HG02642 (cell line): Measurements from ENCODE around the gene OR10G3.
"Not testable (repeated sequence)": the region's sequence is repeated elsewhere in the genome, so short reads cannot be mapped to it uniquely, and the experiment has no call there.

Experiments
- ATAC-seq: cut with Tn5 transposase; IDR thresholded peaks from one replicate; pipeline ENCODE4 v1.9.1; 2021; ENCODE audit warnings: mild to moderate bottlenecking; ENCODE audit not compliant: unreplicated experiment, poor library complexity

The OR10G3 gene, protein sequence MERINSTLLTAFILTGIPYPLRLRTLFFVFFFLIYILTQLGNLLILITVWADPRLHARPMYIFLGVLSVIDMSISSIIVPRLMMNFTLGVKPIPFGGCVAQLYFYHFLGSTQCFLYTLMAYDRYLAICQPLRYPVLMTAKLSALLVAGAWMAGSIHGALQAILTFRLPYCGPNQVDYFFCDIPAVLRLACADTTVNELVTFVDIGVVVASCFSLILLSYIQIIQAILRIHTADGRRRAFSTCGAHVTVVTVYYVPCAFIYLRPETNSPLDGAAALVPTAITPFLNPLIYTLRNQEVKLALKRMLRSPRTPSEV

DNA sequence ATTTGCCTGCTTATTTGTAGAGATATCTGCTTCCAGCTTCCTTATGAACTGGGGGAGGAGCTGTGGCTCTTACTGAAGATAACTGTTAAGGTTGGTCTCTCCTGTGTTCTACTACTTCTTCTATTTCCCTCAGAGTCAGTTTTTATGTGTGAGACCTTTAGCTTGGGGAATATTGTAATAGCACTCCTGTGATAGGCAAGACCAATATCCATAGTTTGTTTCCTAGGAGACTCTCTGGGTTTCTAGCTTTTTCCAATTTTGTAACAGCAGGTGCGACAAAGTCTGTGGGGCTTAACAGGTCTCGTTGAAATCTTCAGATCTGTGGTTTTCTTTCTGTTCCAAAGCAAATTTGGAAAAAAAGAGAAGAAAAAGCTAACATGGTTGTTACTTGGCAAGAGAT lies at the start of gene OR10G3:
Gene OR10G3 (minus strand): TSS at position 101 of the 400 bp plus-strand sequence. CDS start 9,332 bp downstream, outside the sequence.
- no peak for ATAC-seq

DNA sequence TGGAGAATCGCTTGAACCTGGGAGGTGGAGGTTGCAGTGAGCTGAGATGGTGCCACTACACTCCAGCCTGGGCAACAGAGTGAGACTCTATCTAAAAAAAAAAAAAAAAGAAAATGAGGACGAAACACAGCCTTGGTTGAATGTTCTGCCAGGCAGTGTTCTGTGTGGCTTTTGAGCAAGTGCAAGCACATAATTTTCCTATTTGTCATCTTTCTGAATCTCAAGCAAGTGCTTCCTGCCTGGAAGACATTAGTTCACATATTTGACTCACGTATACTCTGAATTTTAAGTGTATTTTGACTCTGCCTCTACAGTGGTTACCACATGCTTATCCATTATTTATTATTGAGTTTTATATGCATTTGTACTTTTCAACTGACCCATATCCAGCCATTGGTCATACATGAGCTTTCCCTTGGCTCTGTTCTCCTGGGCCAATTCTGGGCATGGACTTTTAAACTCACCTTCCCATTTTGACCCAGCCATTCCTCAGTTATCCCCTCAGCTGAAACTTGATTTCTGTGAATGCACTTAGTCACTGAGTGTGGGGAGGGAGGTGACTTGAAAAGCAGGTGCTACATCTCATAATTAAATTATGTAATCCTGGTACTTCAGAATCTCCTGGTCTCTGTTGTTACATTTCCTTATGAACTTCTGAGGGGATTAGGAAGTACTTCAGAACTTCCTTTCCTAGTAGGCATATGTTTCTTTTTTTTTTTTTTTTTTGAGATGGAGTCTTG lies 46.8 kb upstream of the OR10G3 start:
- ATAC-seq = no peak

DNA sequence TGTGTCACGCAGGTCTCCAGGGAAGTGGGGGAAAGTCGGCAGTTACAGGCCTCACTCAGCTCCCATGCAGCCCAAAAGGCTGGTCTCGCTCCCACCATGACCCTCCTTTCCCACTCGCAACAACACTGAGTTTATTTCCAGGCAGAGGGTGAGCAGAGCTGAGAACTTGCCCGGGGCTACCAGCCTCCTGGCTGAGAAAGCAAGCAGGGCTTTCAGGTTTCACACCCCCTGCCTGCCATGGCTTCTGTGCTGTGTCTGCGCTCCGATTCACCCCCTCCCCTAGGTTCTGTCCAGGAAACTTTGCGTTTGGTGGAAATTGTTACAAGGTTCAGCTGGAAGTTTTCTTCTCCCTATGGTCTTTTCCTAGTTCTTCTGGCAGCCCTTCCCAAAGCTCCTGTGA lies 37.7 kb upstream of the OR10G3 start:
- ATAC-seq = no peak

DNA sequence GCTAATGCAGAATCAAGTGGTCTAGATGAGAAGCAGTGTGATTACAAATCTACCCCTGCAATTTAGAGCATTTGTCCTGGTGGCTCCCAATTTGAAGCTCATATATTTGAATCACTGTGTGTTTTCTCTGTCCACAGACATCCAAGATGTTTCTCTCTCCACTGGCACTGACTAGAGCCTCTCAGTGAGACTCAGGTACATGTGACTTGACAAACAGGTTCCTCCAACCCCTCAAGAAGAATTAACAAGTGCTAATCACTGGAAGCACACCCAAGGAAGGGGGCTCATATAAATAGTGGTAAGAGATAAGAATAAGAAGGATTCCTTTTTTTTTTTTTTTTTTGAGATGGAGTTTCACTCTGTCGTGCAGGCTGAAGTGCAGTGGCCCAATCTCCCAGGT lies 34.4 kb upstream of the OR10G3 start:
- no peak for ATAC-seq

DNA sequence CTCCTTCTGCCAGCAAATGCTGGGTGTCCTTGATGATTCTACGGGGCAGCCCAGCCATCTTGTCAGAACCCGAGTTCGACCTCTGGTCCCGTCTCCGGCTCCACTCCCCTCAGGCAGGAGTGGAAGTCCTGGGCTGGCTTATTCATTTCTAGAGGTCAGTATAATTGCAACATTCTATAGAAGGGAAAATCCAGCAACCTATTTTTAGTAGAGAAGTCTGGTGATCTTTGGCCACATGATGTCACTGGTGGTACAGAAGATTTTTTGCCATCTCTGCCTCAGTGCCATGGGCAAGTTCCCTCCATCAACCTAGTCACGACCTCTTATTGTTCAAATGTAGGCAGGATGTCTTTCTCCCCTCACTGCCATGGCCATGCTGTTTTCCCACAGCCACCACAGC lies 32.4 kb upstream of the OR10G3 start:
- ATAC-seq = no peak

DNA sequence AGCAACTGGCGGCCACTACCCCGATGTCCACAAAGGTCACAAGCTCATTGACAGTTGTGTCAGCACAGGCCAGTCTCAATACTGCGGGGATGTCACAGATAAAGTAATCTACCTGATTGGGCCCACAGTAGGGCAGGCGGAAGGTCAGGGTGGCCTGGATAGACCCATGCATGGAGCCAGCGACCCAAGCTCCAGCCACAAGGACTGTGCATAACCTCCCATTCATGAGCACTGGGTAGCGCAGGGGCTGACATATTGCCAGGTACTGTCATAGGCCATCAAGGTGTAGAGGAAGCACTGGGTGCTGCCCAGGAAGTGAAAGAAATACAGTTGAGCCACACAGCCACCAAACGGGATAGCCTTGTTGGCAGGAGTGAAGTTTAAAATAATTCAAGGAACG lies 22.3 kb upstream of the OR10G3 start:
- not testable (repeated sequence) for ATAC-seq

DNA sequence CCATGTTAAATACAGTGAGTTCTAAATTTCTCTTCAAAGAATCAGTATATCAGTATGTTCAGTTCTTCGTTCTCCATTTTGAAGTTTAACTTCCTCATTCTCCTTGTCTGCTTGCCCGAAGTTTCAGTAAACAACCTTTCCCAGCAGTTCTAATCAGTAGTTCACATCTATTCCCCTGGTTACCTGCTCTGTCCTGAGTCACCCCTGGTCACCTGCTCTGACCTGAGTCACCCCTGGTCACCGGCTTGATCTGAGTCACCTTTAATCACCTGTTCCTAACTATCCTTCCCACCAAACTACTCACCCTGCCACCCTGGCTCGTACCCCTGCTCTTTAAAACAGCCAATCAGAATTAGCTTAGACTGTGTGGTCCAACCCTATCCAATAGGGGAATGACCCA lies 9.4 kb upstream of the OR10G3 start:
- ATAC-seq = no peak

DNA sequence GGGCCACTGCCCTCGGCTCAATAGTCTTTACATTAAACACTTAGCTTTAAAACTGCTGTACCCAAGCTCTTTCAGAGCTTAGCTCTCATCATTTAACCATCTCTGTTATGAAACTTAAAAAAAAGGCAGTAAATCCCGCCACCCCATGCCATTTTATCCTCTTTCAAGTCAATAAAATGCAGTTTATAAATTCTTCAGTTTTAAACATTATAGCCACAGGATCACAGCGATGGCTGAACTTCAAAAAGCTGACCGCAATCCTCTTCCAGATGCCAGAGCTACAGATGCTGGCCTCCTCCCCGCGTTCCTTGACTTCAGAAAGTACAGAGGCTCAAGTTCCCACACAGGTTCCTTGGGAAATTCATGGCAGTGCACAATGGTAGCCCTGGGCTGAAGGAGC lies 4.2 kb downstream of the OR10G3 start:
- no peak for ATAC-seq

DNA sequence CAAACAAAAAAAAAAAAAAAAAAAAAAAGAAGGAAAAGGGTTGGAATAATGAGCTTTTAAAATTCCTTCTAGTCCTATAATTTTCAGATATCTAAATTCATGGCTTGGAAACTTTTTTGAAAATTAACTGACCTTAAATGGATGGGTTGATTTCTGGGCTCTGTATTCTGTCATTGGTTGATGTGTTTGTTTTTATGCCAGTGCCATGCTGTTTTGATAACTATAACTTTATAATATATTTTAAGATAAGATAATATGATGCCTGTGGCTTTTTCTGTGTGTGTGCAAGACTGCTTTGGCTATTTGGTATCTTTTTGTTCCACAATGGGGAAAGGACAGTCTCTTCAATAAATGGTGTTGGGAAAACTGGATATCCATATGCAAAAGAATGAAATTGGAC lies 7.3 kb downstream of the OR10G3 start:
- ATAC-seq = no peak

DNA sequence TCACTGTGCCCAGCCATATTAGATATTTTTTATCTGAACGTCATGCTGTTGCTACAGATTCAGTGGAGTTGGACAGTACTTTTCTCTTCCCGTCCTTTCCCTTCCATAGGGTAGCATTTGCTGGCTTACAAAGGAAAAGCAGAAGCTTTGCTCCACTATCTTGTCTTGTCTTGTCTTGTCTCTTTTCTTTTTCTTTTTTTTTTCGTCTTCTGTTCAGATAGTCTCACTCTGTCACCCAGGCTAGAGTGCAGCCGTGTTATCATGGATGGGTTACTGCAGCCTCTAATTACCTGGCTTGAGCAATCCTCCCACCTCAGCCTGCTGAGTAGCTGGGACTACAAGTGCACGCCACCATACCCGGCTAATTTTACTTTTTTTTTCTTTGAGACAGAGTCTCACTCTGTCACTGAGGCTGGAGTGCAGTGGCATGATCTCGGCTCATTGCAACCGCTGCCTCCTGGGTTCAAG lies 21.1 kb downstream of the OR10G3 start:
- ATAC-seq = no peak

DNA sequence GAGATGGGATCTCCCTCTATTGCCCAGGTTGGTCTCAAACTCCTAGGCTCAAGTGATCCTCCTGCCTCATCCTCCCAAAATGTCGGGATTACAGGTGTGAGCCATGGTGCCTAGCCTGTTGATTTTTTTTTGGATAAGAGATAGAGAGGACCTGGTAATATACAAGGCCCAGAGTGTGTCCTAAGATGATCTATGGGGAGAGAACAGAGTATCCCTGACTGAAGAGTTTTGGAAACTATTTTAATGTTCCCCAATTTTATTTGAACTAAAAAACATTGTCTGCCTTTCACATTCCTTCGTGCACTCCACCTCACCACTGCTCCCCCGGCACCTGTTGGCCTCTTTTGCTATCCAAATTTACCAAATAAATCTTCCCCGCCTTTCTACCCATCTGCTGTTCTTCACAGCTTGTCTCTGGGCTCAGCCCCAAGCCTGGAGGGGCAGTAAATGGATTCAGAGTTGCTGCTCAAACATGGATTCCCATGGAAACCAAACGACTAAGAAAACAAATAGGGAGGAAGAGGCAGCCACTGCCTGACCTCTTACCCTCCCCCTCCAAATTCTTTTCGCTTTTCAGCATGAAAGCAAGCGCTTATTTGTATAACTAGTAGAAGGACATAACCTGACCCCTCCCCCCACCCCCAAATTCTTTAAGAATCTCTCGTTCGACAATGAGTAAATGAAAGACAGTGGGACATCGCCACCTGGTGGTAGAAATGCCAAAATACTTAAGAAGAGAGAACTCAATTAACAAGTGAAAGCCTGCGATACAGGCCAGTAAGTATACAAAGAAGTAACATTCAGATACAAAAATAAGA lies 22.6 kb downstream of the OR10G3 start:
- no peak for ATAC-seq

DNA sequence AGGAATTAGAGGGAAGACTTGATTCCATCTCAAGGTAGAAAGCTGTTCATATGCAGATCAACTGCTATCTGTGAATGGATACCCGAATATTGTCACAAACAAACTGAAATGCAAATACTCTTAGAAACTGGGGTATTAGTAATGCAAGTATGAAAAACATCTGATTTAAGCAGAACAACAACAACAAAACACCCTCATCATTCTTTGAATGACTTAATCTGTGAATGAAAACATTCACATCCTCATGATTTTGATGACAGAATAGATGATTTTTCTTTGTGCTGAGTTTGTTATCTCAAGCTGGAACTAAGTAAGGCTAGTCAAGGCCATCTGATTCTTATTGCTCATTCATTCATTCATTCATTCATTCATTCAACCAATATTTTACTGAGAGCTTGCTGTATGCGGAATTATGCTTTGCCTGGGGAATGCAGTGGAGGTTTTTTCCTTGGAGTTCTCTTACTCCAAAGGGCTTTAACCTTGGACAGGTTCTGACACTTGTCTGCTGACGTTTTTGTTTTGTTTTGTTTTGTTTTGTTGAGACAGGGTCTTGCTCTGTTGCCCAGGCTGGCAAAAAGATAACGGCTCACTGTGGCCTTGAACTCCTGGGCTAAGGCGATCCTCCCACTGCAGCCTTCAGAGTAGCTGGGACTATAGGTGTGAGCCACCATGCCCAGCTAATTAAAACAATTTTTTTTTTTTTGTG lies 23.3 kb downstream of the OR10G3 start:
- ATAC-seq = no peak

DNA sequence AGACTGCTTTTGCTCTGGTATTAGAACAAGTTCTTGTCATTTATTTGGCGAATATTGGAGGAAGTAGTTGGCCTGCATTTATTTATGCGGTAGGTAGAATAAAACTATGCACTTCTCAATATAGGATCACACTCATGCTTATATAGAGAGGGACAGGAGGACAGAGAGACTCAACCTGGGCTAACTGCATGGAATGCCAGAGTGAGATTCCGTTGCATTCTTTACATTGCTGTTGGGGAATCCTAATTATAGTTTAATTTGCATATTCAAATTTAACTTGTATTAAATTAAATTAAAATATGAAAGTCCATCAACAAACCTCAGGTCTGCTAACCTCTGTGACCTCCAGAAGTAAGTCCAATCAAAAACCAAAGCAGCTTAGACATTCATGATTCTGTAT lies 26.6 kb downstream of the OR10G3 start:
- ATAC-seq = no peak

DNA sequence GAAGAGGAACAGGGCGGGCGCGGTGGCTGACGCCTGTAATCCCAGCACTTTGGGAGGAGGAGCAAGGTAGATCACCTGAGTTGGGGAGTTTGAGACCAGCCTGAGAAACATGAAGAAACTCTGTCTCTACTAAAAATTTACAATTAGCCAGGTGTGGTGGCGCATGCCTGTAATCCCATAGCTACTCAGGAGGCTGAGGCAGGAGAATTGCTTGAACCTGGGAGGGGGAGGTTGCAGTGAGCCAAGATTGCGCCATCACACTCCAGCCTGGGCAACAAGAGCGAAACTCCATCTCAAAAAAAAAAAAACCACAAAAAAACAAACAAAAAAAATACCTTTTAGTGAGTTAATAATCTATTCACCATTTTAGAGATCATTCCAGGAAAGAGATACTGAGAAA lies 35.3 kb downstream of the OR10G3 start:
- ATAC-seq = not testable (repeated sequence)

DNA sequence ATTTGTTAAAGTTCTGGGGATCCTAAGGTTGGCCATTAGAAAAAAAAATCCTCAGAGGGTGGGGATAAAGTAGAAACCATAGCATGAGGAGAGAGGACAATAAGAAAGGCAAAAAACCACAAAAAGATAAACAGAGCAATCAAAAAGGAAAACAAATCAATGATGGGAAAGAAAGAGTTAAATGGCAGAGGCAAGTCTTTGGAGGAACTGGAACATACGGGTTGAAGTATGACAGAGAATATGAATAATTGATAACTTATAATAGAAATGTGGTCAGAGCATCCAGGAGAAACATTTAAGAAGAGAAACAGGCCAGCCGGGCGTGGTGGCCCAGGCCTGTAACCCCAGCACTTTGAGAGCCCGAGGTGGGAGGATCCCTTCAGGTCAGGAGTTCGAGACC lies 35.9 kb downstream of the OR10G3 start:
- no peak for ATAC-seq

DNA sequence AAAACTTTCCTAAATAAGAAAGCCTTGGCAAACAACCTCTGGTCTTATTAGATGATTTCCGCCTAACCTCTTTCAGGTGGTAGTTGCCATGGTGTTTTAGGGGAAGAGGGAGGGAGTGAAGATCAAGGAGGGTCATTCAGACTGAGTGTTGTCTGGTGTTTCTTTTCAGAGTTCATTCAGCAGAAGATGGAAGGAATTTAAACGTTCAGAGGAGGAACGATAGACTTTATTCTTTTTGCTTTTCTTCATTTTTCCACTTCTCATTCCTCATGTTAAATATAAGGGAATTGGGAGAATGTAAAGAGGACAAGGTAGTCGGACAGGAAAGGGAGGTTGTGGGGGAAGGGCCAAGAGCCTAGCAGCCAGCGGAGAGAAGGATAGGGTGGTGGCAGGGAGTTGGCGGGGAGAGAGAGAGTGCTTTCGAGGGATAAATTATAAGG lies 36.3 kb downstream of the OR10G3 start:
- no peak for ATAC-seq

DNA sequence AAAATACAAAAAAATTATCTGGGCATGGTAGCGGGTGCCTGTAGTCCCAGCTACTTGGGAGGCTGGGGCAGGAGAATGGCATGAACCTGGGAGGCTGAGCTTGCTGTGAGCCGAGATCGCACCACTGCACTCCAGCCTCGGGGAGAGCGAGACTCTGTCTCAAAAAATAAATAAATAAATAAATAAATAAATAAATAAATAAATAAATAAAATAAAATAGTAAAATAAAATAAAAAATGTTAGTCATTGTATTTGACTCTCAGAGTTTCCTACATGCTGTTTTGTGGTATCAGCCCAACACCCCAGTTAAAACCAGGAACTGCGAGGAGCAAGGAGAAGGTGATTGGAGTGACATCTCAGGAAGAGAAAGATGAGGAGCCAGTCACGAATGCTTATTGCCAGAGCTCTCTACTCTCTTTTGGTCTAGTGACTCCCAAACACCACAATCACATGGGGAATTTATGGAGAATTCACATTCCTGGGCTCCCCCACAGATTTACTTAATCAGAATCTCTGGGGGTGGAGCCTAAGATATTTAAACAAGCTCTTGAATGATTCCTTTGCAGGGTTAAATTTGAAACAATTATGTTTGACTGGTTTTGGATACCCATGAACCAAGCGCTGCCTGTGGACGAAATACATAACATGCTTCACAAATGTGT lies 38.3 kb downstream of the OR10G3 start:
- no peak for ATAC-seq

DNA sequence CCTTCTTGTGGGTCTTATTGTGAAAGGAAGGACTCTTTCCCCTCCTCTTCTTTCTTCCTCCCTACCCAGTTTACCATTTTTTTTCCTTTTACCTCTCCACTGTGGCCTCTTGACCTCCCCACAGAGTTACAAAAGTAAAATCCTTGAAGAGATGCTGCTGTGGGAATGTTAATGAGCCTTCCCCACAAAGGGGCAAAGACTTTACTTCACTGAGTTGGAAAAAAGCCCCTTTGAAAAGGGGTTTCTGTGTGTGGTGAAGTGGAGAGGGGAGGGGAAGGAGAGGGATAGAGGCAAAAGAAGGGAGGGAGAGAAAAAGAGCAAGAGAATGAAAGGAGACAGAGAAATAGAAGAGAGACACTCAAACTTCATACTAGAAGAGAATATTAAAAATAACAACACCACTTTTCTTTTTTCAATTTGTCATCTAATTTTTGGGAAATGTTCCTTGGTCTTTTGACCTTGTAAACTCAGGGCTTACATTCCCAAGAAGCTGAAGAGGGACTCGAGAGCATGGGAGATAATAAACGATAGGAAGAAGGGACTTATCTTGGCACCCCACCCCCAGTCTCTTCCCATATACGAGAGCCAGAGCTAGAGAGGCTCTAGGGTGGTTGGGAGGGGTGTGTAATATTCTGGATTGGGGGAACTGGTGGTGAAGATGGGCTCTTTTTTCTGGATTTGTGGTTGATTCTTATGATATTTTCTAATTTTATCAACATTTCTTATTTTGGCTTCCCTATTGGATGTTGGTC lies 40.5 kb downstream of the OR10G3 start:
- no peak for ATAC-seq

DNA sequence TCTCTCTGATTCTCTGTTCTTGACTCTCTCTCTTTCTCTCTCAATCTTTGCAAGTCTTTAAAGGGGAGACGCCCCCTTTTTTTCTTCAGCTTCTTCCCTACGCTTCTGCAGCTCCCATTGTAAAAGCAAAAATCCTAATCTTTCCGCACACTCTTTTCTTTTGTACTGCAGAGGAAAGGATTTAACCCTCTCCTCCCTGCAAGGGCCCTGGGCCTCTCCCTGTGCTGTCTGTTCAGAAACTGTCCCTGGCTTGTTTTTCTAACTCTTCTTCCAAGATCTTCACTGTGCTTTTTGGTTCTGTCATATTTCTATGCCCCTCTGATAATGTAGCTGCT lies 42.8 kb downstream of the OR10G3 start:
- ATAC-seq = no peak
